Loucy (cell line): ENCODE measurements around the gene VSIG1.

Experiments used
- CTCF ChIP-seq: fragments of 200-600 bp; sonication (generic); conservative IDR thresholded peaks from 2 replicates; pipeline ENCODE4 v1.5.1; 2014; ENCODE audit warnings: mild to moderate bottlenecking, antibody characterized with exemption, low read length
- EZH2phosphoT487 ChIP-seq: fragments of 200-600 bp; IDR thresholded peaks from 2 replicates; pipeline ENCODE4 v1.6.1; 2018; ENCODE audit warnings: antibody characterized with exemption, mild to moderate bottlenecking, moderate library complexity, borderline replicate concordance

- TF ChIP-seq CTCF (no peak), EZH2phosphoT487 (no peak)
Measured at GRCh38 chrX:108087792-108088191, 42.9 kb downstream of the VSIG1 start.
